GM21576 (cell line): Measurements from ENCODE around the gene RALB.
"Not testable (repeated sequence)": the region's sequence is repeated elsewhere in the genome, so short reads cannot be mapped to it uniquely, and the experiment has no call there.

Experiments used
- ATAC-seq: cut with Tn5 transposase; IDR thresholded peaks from one replicate; pipeline ENCODE4 v1.9.1; 2021; ENCODE audit warnings: mild to moderate bottlenecking, moderate library complexity; ENCODE audit not compliant: unreplicated experiment

The RALB gene

GRCh38 chr2:120290737-120291136 lies 38.1 kb downstream of the RALB start:
- no peak for ATAC-seq

- ATAC-seq: no peak
Observed at GRCh38 chr2:120291401-120292311, 39.0 kb downstream of the RALB start.

GRCh38 chr2:120293096-120294007 lies 40.7 kb downstream of the RALB start:
- ATAC-seq: peak; percentile 37

GRCh38 chr2:120294008-120294340 lies 41.3 kb downstream of the RALB start:
- ATAC-seq: peak; percentile 95

DNA sequence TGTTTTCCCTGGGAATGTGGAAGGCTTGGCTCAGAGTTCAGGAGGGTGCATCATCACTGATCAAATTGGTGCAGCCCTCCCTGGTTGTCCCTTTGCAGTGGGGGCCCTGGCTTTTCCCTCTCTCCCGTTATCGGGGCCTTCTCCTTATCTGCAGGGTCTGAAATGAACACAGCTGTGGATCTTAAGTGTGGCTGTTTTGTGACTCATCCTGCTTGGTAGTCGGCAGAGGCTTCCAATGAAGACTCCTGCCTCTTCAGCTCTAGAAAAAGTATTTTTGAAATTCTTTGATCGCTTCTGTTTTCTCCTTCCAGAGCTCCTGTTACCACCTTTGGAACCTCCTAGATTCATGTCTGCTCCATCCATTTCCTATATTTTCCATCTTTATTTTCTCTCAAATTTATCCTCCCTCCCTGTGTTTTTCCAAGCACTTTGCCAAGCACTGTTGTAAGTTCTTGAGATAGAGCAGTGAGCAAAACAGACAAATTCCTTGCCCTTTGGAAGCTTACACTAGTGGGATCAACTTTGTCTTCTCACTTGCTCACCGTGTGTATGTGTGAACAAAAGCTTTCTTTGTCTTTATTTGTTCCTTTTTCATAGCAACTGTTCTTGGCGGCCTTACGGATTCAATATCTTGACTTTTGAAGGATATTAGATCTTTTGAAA lies 45.7 kb downstream of the RALB start:
- ATAC-seq: no peak

- no peak for ATAC-seq
Observed at GRCh38 chr2:120299004-120299403, 46.4 kb downstream of the RALB start.

DNA sequence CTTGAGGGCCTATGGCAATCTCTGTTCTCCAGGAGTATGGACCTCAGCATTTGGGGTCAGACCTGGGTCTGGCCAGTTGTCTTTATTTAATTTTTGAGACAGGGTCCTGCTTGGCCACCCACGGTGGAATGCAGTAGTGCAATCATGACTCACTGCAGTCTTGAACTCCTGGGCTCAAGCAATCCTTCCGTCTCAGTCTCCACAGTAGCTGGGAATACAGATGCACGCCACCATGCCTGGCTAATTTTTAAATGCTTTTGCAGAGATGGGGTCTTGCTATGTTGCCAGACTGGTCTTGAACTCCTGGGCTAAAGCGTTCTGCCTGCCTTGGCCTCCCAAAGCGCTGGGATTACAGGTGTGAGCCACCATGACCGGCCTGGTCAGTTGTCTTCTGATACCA lies 46.9 kb downstream of the RALB start:
- ATAC-seq: no peak

DNA sequence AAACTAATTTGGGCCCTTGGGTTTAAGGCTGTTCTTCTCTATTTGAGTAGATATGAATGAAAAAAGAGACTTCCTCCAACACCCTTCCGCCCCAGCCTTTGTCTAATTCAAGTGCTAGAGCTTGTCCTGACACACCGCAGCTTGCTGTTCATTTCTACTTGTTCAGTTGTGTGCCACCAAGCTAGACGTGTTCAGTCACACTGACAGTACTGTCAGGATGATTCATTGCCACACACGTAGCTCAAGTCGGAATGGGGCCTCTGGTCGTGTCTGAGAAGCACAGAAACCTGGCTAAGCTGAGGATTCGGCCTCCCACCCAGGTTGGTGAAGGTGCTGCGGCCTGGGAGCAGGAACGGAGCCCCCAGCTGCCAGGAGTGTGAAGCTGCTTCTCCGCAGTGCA lies 47.7 kb downstream of the RALB start:
- ATAC-seq: no peak

DNA sequence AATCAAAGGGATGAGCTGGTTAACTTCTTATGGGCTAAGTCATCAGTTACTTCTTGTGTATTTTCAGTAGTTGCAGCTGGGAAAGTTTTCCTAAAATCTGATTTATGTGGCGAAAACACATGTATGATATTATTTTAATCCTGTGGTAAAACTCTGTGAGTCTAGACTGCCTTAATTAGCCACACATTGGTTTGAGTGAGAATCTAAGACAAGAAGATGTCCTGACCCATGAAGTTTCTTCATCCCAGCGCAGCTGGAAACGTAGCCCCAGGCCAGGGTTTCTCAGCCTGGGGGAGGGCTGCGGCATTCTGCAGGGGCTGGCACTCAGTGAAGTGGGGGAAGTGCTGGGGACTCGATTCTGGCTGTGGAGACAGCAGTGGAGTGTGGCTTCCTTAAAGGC lies 48.6 kb downstream of the RALB start:
- no peak for ATAC-seq

DNA sequence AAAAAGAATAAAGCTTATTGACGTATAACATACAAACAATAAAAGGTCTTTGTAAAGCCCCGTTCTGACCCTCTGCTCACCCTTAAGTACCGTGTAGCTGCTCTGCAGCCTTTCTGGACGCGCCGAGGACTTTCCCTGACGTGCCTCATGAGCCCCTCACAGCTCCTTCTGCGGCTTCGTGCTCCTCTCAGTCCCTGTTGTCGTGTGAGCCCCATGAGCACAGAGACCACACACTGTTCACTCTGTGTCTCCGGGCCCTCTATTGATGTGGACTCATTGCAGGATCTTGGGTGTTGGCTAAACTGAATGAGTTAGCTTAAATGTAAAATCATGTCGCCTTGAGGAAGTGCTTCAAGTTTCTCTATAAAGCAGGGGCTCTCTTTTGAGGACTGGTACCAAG lies 49.6 kb downstream of the RALB start:
- ATAC-seq: no peak

- no peak for ATAC-seq
Observed at GRCh38 chr2:120303177-120303576, 50.5 kb downstream of the RALB start.

DNA sequence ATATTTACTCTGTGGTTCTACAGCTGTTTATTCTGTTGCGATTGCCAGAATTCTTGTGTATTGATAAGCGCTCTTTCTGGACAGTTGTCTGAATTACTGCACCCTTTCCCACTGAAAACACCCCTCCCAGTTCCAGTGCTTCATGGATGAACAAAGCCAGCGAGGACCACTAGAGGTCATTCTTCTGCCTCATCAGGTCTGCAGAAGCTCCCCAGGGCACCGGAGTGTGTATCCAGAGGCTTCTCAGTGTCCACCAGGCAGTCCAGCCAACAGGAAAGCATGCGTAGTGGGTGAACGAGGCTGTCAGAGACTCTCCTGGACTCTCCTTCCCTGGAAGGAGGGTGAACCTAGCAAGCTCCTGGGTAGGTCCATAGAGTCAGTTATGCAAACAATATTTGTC lies 52.6 kb downstream of the RALB start:
- no peak for ATAC-seq

- ATAC-seq: no peak
Observed at GRCh38 chr2:120305937-120306490, 53.4 kb downstream of the RALB start.

GRCh38 chr2:120307482-120307881 lies 54.8 kb downstream of the RALB start:
- no peak for ATAC-seq

- ATAC-seq: peak; percentile 33
Observed at GRCh38 chr2:120308038-120308910, 55.6 kb downstream of the RALB start.

- peak; percentile 55 for ATAC-seq
Observed at GRCh38 chr2:120310136-120310535, 57.5 kb downstream of the RALB start.

- ATAC-seq: not testable (repeated sequence)
Observed at GRCh38 chr2:120310841-120311240, 58.2 kb downstream of the RALB start.

DNA sequence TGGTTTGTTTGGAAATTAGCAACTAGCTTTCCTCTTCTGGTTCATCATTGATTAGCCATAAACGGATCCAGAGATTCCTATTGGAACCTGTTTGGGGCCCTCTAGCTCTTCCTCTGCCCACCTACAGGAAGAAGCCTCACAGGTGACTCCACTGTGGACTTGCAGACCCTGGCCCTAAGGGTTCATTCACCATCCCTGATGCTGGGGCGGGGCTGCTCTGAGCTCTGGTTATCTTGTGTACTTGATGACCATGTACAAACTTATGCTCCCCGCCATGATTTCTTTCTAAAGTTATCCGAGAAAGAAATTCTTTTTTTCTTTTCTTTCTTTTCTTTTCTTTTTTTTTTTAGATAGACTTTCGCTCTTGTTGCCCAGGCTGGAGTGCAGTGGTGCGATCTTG lies 59.4 kb downstream of the RALB start:
- no peak for ATAC-seq

- ATAC-seq: peak; percentile 41
Observed at GRCh38 chr2:120312860-120313694, 60.4 kb downstream of the RALB start.
